GM23248 (cell line): ENCODE measurements around the gene HMGB4.

Source experiments
- EZH2 ChIP-seq: fragments of 200-600 bp; sonication (generic); IDR thresholded peaks from 2 replicates; pipeline ENCODE4 v1.6.1; 2018; ENCODE audit warnings: antibody characterized with exemption, mild to moderate bottlenecking; ENCODE audit not compliant: insufficient read depth, poor library complexity, severe bottlenecking
- EZH2phosphoT487 ChIP-seq: fragments of 200-600 bp; sonication (generic); IDR thresholded peaks from 2 replicates; pipeline ENCODE4 v1.6.1; 2018; ENCODE audit warnings: antibody characterized with exemption, moderate library complexity, mild to moderate bottlenecking, low read depth; ENCODE audit not compliant: insufficient read depth

DNA sequence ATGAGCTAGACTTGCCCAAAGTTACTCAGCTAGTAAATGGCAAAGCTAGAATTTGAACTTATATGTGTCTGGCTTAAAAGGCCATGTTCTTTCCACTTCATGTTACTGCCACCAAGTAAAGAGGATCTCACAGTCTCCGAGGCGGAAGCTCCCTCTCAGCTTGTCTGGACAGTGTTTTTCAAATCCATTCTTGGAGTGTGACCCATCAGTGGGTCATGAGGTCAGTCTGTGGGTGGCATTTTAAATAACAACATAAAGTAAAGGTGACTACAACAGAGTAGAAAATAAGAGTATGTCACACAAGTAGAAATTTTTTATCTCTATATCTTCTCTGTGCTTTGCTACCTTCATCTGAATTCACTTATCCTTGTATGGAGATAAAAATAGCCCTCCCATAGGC is 3.2 kb upstream of the HMGB4 start:
- TF ChIP-seq EZH2phosphoT487 (no peak), EZH2 (no peak)
